ENCODE data around the gene CACNA1A.

CACNA1A gene

DNA sequence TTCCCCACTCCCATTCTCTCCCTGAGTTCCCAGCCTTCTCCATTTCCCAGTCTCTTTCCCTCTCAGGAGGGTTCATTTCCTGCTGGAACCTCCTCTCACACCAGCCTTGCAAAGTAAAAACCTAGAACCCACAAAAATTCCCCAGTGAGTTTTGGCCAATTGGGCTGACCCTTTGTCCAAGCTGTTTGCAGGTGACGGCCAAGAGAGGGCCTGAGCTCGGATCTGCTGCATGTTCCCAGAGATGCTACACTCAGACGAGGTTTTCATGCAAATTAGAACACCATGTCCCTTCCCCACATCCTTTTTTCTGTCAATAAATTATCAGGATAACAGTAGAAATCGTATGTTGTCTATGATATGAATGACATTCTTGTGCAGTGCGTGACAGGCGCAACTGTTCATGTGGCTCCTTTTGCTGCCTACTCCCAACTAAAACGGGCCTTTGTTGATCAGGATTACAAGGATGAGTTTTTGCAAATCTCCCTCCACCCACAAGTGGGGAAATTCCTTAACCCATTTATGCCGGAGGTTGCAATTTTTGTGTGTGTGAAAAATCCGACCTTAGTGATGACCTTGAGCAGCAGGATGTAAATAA, 149.5 kb downstream of the CACNA1A start:
- no peaks in the 10 kb centered on the region for H3F3A ChIP-seq (ENCODE audit: insufficient read depth, low read length)
- no peaks in the 10 kb centered on the region for H3K9me2 ChIP-seq (ENCODE audit: low read depth, low read length)
- H3K4me1 ChIP-seq (ENCODE audit: insufficient read depth, low read length, severe bottlenecking) = no peaks in the 10 kb centered on the region
- H3K36me3 ChIP-seq (ENCODE audit: insufficient read depth, low read length) = no peaks in the 10 kb centered on the region
- TF ChIP-seq, protein P1, sequence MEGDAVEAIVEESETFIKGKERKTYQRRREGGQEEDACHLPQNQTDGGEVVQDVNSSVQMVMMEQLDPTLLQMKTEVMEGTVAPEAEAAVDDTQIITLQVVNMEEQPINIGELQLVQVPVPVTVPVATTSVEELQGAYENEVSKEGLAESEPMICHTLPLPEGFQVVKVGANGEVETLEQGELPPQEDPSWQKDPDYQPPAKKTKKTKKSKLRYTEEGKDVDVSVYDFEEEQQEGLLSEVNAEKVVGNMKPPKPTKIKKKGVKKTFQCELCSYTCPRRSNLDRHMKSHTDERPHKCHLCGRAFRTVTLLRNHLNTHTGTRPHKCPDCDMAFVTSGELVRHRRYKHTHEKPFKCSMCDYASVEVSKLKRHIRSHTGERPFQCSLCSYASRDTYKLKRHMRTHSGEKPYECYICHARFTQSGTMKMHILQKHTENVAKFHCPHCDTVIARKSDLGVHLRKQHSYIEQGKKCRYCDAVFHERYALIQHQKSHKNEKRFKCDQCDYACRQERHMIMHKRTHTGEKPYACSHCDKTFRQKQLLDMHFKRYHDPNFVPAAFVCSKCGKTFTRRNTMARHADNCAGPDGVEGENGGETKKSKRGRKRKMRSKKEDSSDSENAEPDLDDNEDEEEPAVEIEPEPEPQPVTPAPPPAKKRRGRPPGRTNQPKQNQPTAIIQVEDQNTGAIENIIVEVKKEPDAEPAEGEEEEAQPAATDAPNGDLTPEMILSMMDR (IDR thresholded peaks at IDR 0.05; ENCODE audit: low read length) = no peak
- no peak for TF ChIP-seq EZH2 (IDR thresholded peaks at IDR 0.05; ENCODE audit: borderline replicate concordance, low read length)
- no peak overlapping the region for H3K4me2 ChIP-seq (ENCODE audit: low read length)
- no peak overlapping the region for H3K4me3 ChIP-seq (ENCODE audit: low read depth, low read length, poor library complexity, severe bottlenecking)
- H4K20me1 ChIP-seq (ENCODE audit: insufficient read depth, low read length) = no peaks in the 10 kb centered on the region
- H3K79me2 ChIP-seq (ENCODE audit: insufficient read depth, low read length) = no peaks in the 10 kb centered on the region
- H3K27ac ChIP-seq (ENCODE audit: low read depth, low read length, poor library complexity, severe bottlenecking) = no peak overlapping the region
- H3K9me3 ChIP-seq (ENCODE audit: low read length) = 0 out of 2 replicates have a peak, but pooled peaks cover 2% of the 10 kb centered on the region
- no peak overlapping the region for H2AFZ ChIP-seq (ENCODE audit: low read length)
- no peak overlapping the region for H3K9ac ChIP-seq (ENCODE audit: low read length)
- H3K27me3 ChIP-seq (ENCODE audit: insufficient read depth, low read length) = no peaks in the 10 kb centered on the region

DNA sequence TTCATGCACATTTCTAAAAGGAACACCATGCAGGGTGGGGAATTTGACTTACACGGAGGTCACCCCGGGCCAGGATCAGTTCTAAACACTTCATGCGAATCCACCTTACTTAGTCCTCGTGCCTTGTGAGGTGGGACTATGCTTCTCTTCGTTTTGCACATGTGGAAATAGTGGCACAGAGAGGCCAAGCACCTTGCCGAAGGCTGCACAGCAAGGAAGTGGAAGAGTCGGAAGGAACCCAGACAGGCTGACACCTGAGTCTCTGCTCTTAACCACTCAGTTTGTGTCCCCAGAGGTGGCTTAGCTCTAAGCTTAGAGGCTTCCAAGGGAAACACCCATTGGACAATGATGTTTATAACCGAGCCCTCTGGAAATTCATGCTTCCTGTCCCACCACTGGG, 150.1 kb downstream of the CACNA1A start:
- Histone ChIP-seq H3K9ac (ENCODE audit: low read length) (no peak overlapping the region), H3K36me3 (ENCODE audit: insufficient read depth, low read length) (no peaks in the 10 kb centered on the region), H2AFZ (ENCODE audit: low read length) (no peak overlapping the region), H4K20me1 (ENCODE audit: insufficient read depth, low read length) (no peaks in the 10 kb centered on the region), H3K79me2 (ENCODE audit: insufficient read depth, low read length) (no peaks in the 10 kb centered on the region), H3K4me1 (ENCODE audit: insufficient read depth, low read length, severe bottlenecking) (no peaks in the 10 kb centered on the region), H3K27me3 (ENCODE audit: insufficient read depth, low read length) (no peaks in the 10 kb centered on the region), H3F3A (ENCODE audit: insufficient read depth, low read length) (no peaks in the 10 kb centered on the region), H3K27ac (ENCODE audit: low read depth, low read length, poor library complexity, severe bottlenecking) (no peak overlapping the region), H3K9me3 (ENCODE audit: low read length) (0 out of 2 replicates have a peak, but pooled peaks cover 2% of the 10 kb centered on the region), H3K9me2 (ENCODE audit: low read depth, low read length) (no peaks in the 10 kb centered on the region), H3K4me3 (ENCODE audit: low read depth, low read length, poor library complexity, severe bottlenecking) (no peak overlapping the region), H3K4me2 (ENCODE audit: low read length) (no peak overlapping the region)
- TF ChIP-seq EZH2 (IDR thresholded peaks at IDR 0.05; ENCODE audit: borderline replicate concordance, low read length) = no peak
- TF ChIP-seq, protein P1 (IDR thresholded peaks at IDR 0.05; ENCODE audit: low read length) = no peak

DNA sequence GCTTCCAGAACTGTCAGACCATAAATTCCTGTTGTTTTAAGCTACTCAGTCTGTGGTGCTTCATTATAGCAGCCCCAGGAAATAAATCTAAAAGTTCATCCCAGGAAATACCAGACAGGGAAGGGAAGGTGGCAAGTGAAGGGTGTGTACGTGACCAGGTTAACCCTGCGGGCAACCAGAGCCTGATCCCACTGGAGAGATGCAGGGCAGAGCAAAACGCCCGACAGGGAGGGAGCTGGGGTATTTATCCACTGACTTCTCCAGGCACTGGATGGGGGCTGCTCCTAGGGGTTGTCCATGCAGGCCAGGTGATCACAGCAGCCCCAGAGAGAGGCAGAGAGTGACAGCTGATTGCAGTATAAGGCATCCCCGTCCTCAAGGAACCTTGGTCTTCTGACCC, 150.9 kb downstream of the CACNA1A start:
- H3K4me2 ChIP-seq (ENCODE audit: low read length) = no peak overlapping the region
- H3K4me3 ChIP-seq (ENCODE audit: low read depth, low read length, poor library complexity, severe bottlenecking) = no peak overlapping the region
- H3K79me2 ChIP-seq (ENCODE audit: insufficient read depth, low read length) = no peaks in the 10 kb centered on the region
- H3K4me1 ChIP-seq (ENCODE audit: insufficient read depth, low read length, severe bottlenecking) = no peaks in the 10 kb centered on the region
- peaks cover 4% of the 10 kb centered on the region; the same call in 1 of the 2 replicates for H3K9me3 ChIP-seq (ENCODE audit: low read length)
- H2AFZ ChIP-seq (ENCODE audit: low read length) = no peak overlapping the region
- no peaks in the 10 kb centered on the region for H3K36me3 ChIP-seq (ENCODE audit: insufficient read depth, low read length)
- no peak overlapping the region for H3K9ac ChIP-seq (ENCODE audit: low read length)
- no peaks in the 10 kb centered on the region for H4K20me1 ChIP-seq (ENCODE audit: insufficient read depth, low read length)
- no peaks in the 10 kb centered on the region; the same call in 1 of the 2 replicates for H3K27me3 ChIP-seq (ENCODE audit: insufficient read depth, low read length)
- no peaks in the 10 kb centered on the region for H3K9me2 ChIP-seq (ENCODE audit: low read depth, low read length)
- H3F3A ChIP-seq (ENCODE audit: insufficient read depth, low read length) = no peaks in the 10 kb centered on the region
- TF ChIP-seq, protein P1 (IDR thresholded peaks at IDR 0.05; ENCODE audit: low read length) = no peak
- no peak for TF ChIP-seq EZH2 (IDR thresholded peaks at IDR 0.05; ENCODE audit: borderline replicate concordance, low read length)
- H3K27ac ChIP-seq (ENCODE audit: low read depth, low read length, poor library complexity, severe bottlenecking) = no peak overlapping the region
